ENCODE data around the gene KLHL8. TPM values are rescaled to one million over a fixed set of nuclear protein-coding genes. Genes with fewer than 3 reads are reported as not detected.

The KLHL8 gene
- total RNA-seq, 1 donor from 2014 or later, result 162 TPM

- DNase-seq (ENCODE audit: low spot score in 2 of 2), result no peak
- FAIRE-seq, result no peak
Observed at GRCh38 chr4:87128006-87128705, 92.3 kb downstream of the KLHL8 start.

- FAIRE-seq (no peak), DNase-seq (ENCODE audit: low spot score in 2 of 2) (no peak)
Observed at GRCh38 chr4:87126056-87126455, 94.4 kb downstream of the KLHL8 start.

GRCh38 chr4:87122252-87122651 is 98.2 kb downstream of the KLHL8 start:
- DNase-seq (ENCODE audit: low spot score in 2 of 2) (no peak), FAIRE-seq (no peak)

GRCh38 chr4:87121341-87122065 is 98.9 kb downstream of the KLHL8 start:
- DNase-seq (ENCODE audit: low spot score in 2 of 2) (no peak), FAIRE-seq (no peak)

GRCh38 chr4:87120411-87121162 is 99.8 kb downstream of the KLHL8 start:
- DNase-seq (ENCODE audit: low spot score in 2 of 2), result no peak
- FAIRE-seq, result no peak

- no peak for FAIRE-seq
- DNase-seq (ENCODE audit: low spot score in 2 of 2), result no peak
Observed at GRCh38 chr4:87120010-87120409, 100.4 kb downstream of the KLHL8 start.

GRCh38 chr4:87118826-87119225 is 101.6 kb downstream of the KLHL8 start:
- no peak for DNase-seq (ENCODE audit: low spot score in 2 of 2)
- no peak for FAIRE-seq

- FAIRE-seq (no peak), DNase-seq (ENCODE audit: low spot score in 2 of 2) (no peak)
Observed at GRCh38 chr4:87118421-87118820, 102.0 kb downstream of the KLHL8 start.

- FAIRE-seq, result no peak
Observed at GRCh38 chr4:87117732-87118075, 102.7 kb downstream of the KLHL8 start.

GRCh38 chr4:87117051-87117731 is 103.2 kb downstream of the KLHL8 start:
- DNase-seq (ENCODE audit: low spot score in 2 of 2), result no peak
- FAIRE-seq, result no peak

More at GRCh38 chr4:87117732-87118075, 102.7 kb downstream of the KLHL8 start:
- DNase-seq (ENCODE audit: low spot score in 2 of 2), result no peak

- no peak for DNase-seq (ENCODE audit: low spot score in 2 of 2)
Observed at GRCh38 chr4:87116231-87116630, 104.2 kb downstream of the KLHL8 start.

GRCh38 chr4:87114245-87115062 is 106.0 kb downstream of the KLHL8 start:
- no peak for FAIRE-seq
- DNase-seq (ENCODE audit: low spot score in 2 of 2), result no peak

More at GRCh38 chr4:87116231-87116630, 104.2 kb downstream of the KLHL8 start:
- FAIRE-seq, result no peak

- DNase-seq (ENCODE audit: low spot score in 2 of 2) (no peak), FAIRE-seq (no peak)
Observed at GRCh38 chr4:87112063-87112462, 108.4 kb downstream of the KLHL8 start.

Other genes starting within 250 kb of the KLHL8 start
- 0.41 TPM for gene HSD17B13, start 102.3 kb upstream of the KLHL8 start, total RNA-seq
- 52.6 TPM for gene HSD17B11, start 170.6 kb upstream of the KLHL8 start, total RNA-seq
- gene NUDT9, start 202.0 kb upstream of the KLHL8 start, total RNA-seq, result 20.8 TPM